ENCODE data around the gene GUCY1A1.

GRCh38 chr4:155674669-155675071 lies 8.0 kb downstream of the GUCY1A1 start:
- TF ChIP-seq CTCF (conservative IDR thresholded peaks at IDR 0.05; ENCODE audit: low read length): no peak
- TF ChIP-seq EZH2phosphoT487 (IDR thresholded peaks at IDR 0.05; ENCODE audit: borderline replicate concordance, low read depth, low read length): no peak
